Trophoblast cell (in vitro differentiated cells and primary cell): ENCODE measurements around the gene SLC2A4RG. TPM values are rescaled to one million over a fixed set of nuclear protein-coding genes. Genes with fewer than 3 reads are reported as not detected.
A peak's percentile ranks its signal among the peaks of the same experiment; 100 is the strongest.

Source experiments
- DNase-seq, 2 donors: peaks; one replicate each; pipeline ENCODE4 v3.0.0-alpha.2; 2016
- H2AFZ ChIP-seq: 2 replicates; pipeline ENCODE4 v1.6.1; 2013; ENCODE audit warnings: low read length, moderate library complexity, mild to moderate bottlenecking; ENCODE audit not compliant: insufficient read depth, poor library complexity
- H2AK5ac ChIP-seq: 2 replicates; pipeline ENCODE4 v1.6.1; 2013; ENCODE audit warnings: mild to moderate bottlenecking, low read length
- H2BK120ac ChIP-seq: 2 replicates; pipeline ENCODE4 v1.6.1; 2013; ENCODE audit warnings: low read length, mild to moderate bottlenecking, moderate library complexity; ENCODE audit not compliant: insufficient read depth, poor library complexity
- H2BK12ac ChIP-seq: 2 replicates; pipeline ENCODE4 v1.6.1; 2013; ENCODE audit warnings: mild to moderate bottlenecking, low read length, moderate library complexity
- H2BK5ac ChIP-seq: 2 replicates; pipeline ENCODE4 v1.6.1; 2013; ENCODE audit warnings: low read length, low read depth, moderate library complexity, mild to moderate bottlenecking; ENCODE audit not compliant: poor library complexity
- H3K14ac ChIP-seq: 2 replicates; pipeline ENCODE4 v1.6.1; 2013; ENCODE audit warnings: mild to moderate bottlenecking, low read length
- H3K18ac ChIP-seq: 2 replicates; pipeline ENCODE4 v1.6.1; 2013; ENCODE audit warnings: mild to moderate bottlenecking, low read length
- H3K23ac ChIP-seq: 2 replicates; pipeline ENCODE4 v1.6.1; 2013; ENCODE audit warnings: low read length
- H3K27ac ChIP-seq: 2 replicates; pipeline ENCODE4 v1.5.1; 2013; ENCODE audit warnings: low read depth, mild to moderate bottlenecking, inconsistent platforms, low read length, moderate library complexity
- H3K27me3 ChIP-seq: 2 replicates; pipeline ENCODE4 v1.6.1; 2013; ENCODE audit warnings: inconsistent platforms, mild to moderate bottlenecking, low read length, moderate library complexity; ENCODE audit not compliant: insufficient read depth
- H3K36me3 ChIP-seq, 2 experiments: 1 replicate in 1 of 2; 2 replicates in 1 of 2; pipeline ENCODE4 v1.6.1; 2013; ENCODE audit warnings: low read length in 2 of 2, mild to moderate bottlenecking in 2 of 2, moderate library complexity in 1 of 2; ENCODE audit not compliant: insufficient read depth in 2 of 2, control insufficient read depth in 1 of 2
- H3K4ac ChIP-seq: 2 replicates; pipeline ENCODE4 v1.6.1; 2013; ENCODE audit warnings: low read depth, mild to moderate bottlenecking, low read length, moderate library complexity
- H3K4me1 ChIP-seq, 2 experiments: 1 replicate in 1 of 2; 2 replicates in 1 of 2; pipeline ENCODE4 v1.6.1; 2013; ENCODE audit warnings: low read length in 2 of 2, mild to moderate bottlenecking in 2 of 2, moderate library complexity in 1 of 2; ENCODE audit not compliant: insufficient read depth in 2 of 2, control insufficient read depth in 1 of 2
- H3K4me2 ChIP-seq: 2 replicates; pipeline ENCODE4 v1.6.1; 2013; ENCODE audit warnings: inconsistent platforms, mild to moderate bottlenecking, low read length, moderate library complexity
- H3K4me3 ChIP-seq: 2 replicates; pipeline ENCODE4 v1.5.1; 2013; ENCODE audit warnings: mild to moderate bottlenecking, low read depth, low read length, inconsistent platforms
- H3K79me1 ChIP-seq: one replicate; pipeline ENCODE4 v1.6.1; 2013; ENCODE audit warnings: low read length
- H3K79me2 ChIP-seq: 2 replicates; pipeline ENCODE4 v1.6.1; 2013; ENCODE audit warnings: low read length, mild to moderate bottlenecking; ENCODE audit not compliant: control insufficient read depth, insufficient read depth, poor library complexity
- H3K9ac ChIP-seq: 2 replicates; pipeline ENCODE4 v1.6.1; 2013; ENCODE audit warnings: mild to moderate bottlenecking, low read length
- H3K9me3 ChIP-seq: 2 replicates; pipeline ENCODE4 v1.6.1; 2013; ENCODE audit warnings: low read depth, mild to moderate bottlenecking, control low read depth, inconsistent platforms, low read length; ENCODE audit not compliant: insufficient read depth
- H4K12ac ChIP-seq: 2 replicates; pipeline ENCODE4 v1.6.1; 2013; ENCODE audit warnings: low read depth, mild to moderate bottlenecking, low read length, moderate library complexity
- H4K8ac ChIP-seq: 2 replicates; pipeline ENCODE4 v1.6.1; 2013; ENCODE audit warnings: low read depth, mild to moderate bottlenecking, low read length, moderate library complexity
- H4K91ac ChIP-seq: one replicate; pipeline ENCODE4 v1.6.1; 2013; ENCODE audit warnings: low read depth, mild to moderate bottlenecking, low read length, moderate library complexity
- WGBS: extraction: QIAGEN DNeasy Blood & Tissue Kit; methylation state at CpG from one replicate; pipeline ENCODE4 v1.1.7; 2013; ENCODE audit warnings: missing lambda C conversion rate; ENCODE audit not compliant: insufficient read length, insufficient coverage; ENCODE audit errors: extremely low coverage; 5-methylcytosine and 5-hydroxymethylcytosine counted together
- polyA plus RNA-seq: library from polyadenylated mRNA; stranded (reverse); fragments of 200-250 nt; gene quantifications from 2 replicates; pipeline ENCODE4 v1.2.3, GENCODE V29; 2013

The SLC2A4RG gene, protein sequence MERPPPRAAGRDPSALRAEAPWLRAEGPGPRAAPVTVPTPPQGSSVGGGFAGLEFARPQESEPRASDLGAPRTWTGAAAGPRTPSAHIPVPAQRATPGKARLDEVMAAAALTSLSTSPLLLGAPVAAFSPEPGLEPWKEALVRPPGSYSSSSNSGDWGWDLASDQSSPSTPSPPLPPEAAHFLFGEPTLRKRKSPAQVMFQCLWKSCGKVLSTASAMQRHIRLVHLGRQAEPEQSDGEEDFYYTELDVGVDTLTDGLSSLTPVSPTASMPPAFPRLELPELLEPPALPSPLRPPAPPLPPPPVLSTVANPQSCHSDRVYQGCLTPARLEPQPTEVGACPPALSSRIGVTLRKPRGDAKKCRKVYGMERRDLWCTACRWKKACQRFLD
- polyA plus RNA-seq: 79.0 and 79.6 TPM in 2 replicates

DNA sequence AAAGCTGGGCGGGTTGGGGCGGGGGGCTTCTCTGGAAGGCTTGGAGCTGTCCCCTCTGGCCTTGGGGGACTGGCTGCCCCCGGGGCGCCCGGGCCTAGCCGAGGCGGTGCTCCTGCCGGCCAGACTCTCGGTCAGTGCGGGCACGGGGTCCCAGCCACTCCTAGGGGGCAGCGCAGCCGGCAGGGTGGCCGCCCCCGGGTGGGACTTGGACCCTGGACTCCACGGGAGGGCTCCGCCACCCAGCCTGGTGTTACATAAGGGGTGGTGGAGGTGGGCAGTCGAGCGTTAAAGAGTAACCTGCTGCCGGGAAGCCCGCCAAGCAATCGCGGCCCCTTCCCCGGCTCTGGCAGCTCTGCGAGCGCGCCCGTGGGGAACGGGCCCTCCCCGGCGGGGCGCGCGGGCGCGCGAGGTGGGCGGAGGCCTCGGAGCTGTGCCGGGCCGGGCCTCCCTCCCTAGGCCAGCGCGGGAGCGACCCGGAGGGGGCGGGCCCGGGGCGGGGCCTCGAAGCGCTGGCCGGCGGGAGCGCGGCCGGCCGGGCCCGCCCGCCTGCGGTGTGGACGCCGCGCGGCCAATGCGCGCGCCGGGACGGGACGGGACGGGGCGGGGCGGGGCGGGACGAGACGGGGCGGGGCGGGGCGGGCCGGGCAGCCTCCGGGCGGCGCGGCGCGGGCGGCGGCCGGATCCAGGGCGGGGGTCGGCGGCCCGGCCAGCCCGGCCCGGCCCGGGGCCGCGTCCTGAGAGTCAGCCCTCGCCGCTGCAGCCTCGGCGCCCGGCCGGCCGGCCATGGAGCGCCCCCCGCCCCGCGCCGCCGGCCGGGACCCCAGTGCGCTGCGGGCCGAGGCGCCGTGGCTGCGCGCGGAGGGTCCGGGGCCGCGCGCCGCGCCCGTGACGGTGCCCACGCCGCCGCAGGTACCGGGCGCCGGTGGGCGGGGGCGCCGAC, at the start of gene SLC2A4RG:
TSS of gene SLC2A4RG (plus strand) at position 647 of the 940 bp plus-strand sequence. CDS start at position 784, 137 bp downstream.
- Histone ChIP-seq H3K18ac (peak within 1 kb of the TSS; percentile 86), H3K27me3 (no peaks in the 10 kb centered on the region), H3K23ac (no peak within 1 kb of the TSS), H2AFZ (peak within 1 kb of the TSS; percentile 89), H3K4me2 (peak within 1 kb of the TSS; percentile 95), H3K79me2 (peaks cover 7% of the 10 kb centered on the region), H3K14ac (peak within 1 kb of the TSS; percentile 89), H3K79me1 (peaks cover 15% of the 10 kb centered on the region), H3K36me3 (peaks cover 44 to 47% of the 10 kb centered on the region in 2 experiments), H2BK120ac (peak within 1 kb of the TSS; percentile 88), H2BK12ac (peak within 1 kb of the TSS; percentile 39), H3K4me3 (peak within 1 kb of the TSS; percentile 78), H3K9ac (peak within 1 kb of the TSS; percentile 77), H2BK5ac (peak within 1 kb of the TSS; percentile 83), H3K27ac (peak within 1 kb of the TSS; percentile 77), H3K4me1 (peaks cover 16% of the 10 kb centered on the region in 2 experiments), H3K9me3 (no peaks in the 10 kb centered on the region), H2AK5ac (peak within 1 kb of the TSS; percentile 82), H4K12ac (peak within 1 kb of the TSS; percentile 76), H4K91ac (peak within 1 kb of the TSS; percentile 86), H4K8ac (peak within 1 kb of the TSS; percentile 75), H3K4ac (peak within 1 kb of the TSS; percentile 57)
- WGBS: no CpG with 5 or more reads among the region's 136 CpGs
- DNase-seq: peak; percentile 68 to 87

- no peak overlapping the region for H2AFZ ChIP-seq
- no peak overlapping the region for H3K4me2 ChIP-seq
- no peak overlapping the region for H3K9ac ChIP-seq
- H3K23ac ChIP-seq: no peak overlapping the region
- no peak overlapping the region for H2AK5ac ChIP-seq
- H2BK12ac ChIP-seq: no peak overlapping the region
- H4K8ac ChIP-seq: no peak overlapping the region
- no peak overlapping the region for H2BK120ac ChIP-seq
- H3K79me2 ChIP-seq: no peaks in the 10 kb centered on the region
- peaks cover 15% of the 10 kb centered on the region for H3K79me1 ChIP-seq
- H3K27ac ChIP-seq: no peak overlapping the region
- H3K18ac ChIP-seq: no peak overlapping the region
- H3K4me3 ChIP-seq: no peak overlapping the region
- no peak overlapping the region for H3K4ac ChIP-seq
- no peak overlapping the region for H2BK5ac ChIP-seq
- H3K14ac ChIP-seq: no peak overlapping the region
- H3K9me3 ChIP-seq: peaks cover 3% of the 10 kb centered on the region
- H4K91ac ChIP-seq: no peak overlapping the region
- DNase-seq: no peak
- WGBS: no CpG with 5 or more reads among the region's 40 CpGs
- H3K4me1 ChIP-seq: peaks cover 18 to 19% of the 10 kb centered on the region in 2 experiments
- H3K27me3 ChIP-seq: no peaks in the 10 kb centered on the region
- H4K12ac ChIP-seq: no peak overlapping the region
- peaks cover 0 to 2% of the 10 kb centered on the region in 2 experiments for H3K36me3 ChIP-seq
Measured at GRCh38 chr20:63690003-63690897, 49.3 kb upstream of the SLC2A4RG start.

DNA sequence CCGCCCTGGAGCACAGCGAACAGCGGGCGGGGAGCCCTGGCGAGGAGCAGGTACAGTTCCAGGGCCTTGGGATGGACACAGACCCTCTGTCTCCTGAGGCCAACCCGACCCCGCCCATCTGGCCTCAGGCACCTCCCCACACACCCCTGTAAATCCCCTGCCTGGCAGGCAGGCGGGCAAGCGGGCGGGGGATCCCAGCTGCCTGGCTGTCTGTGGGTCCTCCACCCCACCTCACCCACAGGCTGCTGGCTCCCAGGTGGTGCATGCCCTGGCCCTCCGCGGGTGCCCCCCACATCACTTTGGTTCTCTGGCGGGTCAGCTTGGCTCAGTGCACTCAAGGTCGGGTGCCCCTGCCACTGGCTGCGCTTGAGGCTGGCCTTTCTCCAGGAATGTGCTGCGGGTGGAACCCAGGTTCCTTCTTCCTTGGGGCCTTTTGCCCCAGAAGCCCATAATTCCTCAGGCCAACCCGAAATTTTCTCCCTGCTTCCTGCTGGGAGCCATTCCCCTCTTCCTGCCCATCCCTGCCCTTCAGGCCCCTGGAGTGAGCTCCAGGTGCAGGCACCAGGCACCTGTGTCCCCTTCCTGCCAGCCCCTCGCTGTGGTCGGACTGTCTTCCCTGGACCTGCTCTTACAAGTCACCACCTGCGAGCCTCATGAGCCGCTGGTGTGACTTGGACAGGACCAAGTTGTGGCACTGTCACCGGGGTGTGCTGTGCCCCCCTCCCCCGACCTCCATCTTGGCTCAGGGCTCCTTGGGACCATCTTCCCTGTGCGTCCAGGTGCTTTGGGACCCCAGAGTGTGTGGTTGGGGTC, 48.5 kb upstream of the SLC2A4RG start:
- Histone ChIP-seq H3K79me1 (peaks cover 13% of the 10 kb centered on the region), H2BK120ac (no peak overlapping the region), H2AFZ (no peak overlapping the region), H3K14ac (no peak overlapping the region), H4K12ac (no peak overlapping the region), H3K36me3 (peaks cover 0 to 3% of the 10 kb centered on the region in 2 experiments), H3K27me3 (no peaks in the 10 kb centered on the region), H2AK5ac (no peak overlapping the region), H3K23ac (no peak overlapping the region), H3K79me2 (no peaks in the 10 kb centered on the region), H4K8ac (no peak overlapping the region), H3K9me3 (peaks cover 3% of the 10 kb centered on the region), H3K4ac (no peak overlapping the region), H3K27ac (no peak overlapping the region), H3K9ac (no peak overlapping the region), H3K4me2 (no peak overlapping the region), H2BK5ac (no peak overlapping the region), H4K91ac (no peak overlapping the region), H3K4me1 (peaks cover 14 to 15% of the 10 kb centered on the region in 2 experiments), H2BK12ac (no peak overlapping the region), H3K4me3 (no peak overlapping the region), H3K18ac (no peak overlapping the region)
- WGBS: no CpG with 5 or more reads among the region's 24 CpGs
- no peak for DNase-seq
